ENCODE results near the gene TIMM8B.

- TF ChIP-seq ZFP36 (IDR thresholded peaks at IDR 0.05; ENCODE audit: borderline replicate concordance, partially characterized antibody) (no peak), USF2 (IDR thresholded peaks at IDR 0.05) (no peak), CTCF (IDR thresholded peaks at IDR 0.05) (no peak), ELK1 (IDR thresholded peaks at IDR 0.05; ENCODE audit: low read depth, low read length) (no peak), EHMT2 (IDR thresholded peaks at IDR 0.05; ENCODE audit: low read depth) (no peak), SMC3 (IDR thresholded peaks at IDR 0.05) (no peak), KDM5A (IDR thresholded peaks at IDR 0.05) (no peak), KDM1A (IDR thresholded peaks at IDR 0.05; ENCODE audit: low read depth) (no peak), E2F6 (IDR thresholded peaks at IDR 0.05; ENCODE audit: borderline replicate concordance, low read depth) (no peak), PBX3 (IDR thresholded peaks at IDR 0.05) (no peak), POLR2A (IDR thresholded peaks at IDR 0.05; ENCODE audit: low read length) (no peak), SREBF2 (IDR thresholded peaks at IDR 0.05) (no peak), MYC (IDR thresholded peaks at IDR 0.05; ENCODE audit: borderline replicate concordance, low read length) (no peak), RCOR1 (IDR thresholded peaks at IDR 0.05; ENCODE audit: low read depth, low read length) (no peak)
Observed at GRCh38 chr11:112049777-112050176, 36.8 kb downstream of the TIMM8B start.
